Spleen (tissue), 3 donors: ENCODE measurements around the gene OXT.

ENCODE experiments used
- POLR2A ChIP-seq, 3 donors: fragments of 450-650 bp; IDR thresholded peaks; one replicate each; pipeline ENCODE4 v1.5.1; 2017; ENCODE audit warnings: antibody characterized with exemption in 3 of 3, mild to moderate bottlenecking in 1 of 3
- POLR2AphosphoS5 ChIP-seq, 3 donors: sonication (generic); formaldehyde crosslinking; IDR thresholded peaks; one replicate each; pipeline ENCODE4 v1.5.1; 2017; ENCODE audit warnings: antibody characterized with exemption in 3 of 3

- no peak for TF ChIP-seq POLR2A (IDR thresholded peaks at IDR 0.05)
- no peak for TF ChIP-seq POLR2AphosphoS5 (IDR thresholded peaks at IDR 0.05)
These were observed 695 bp upstream of the OXT start for GRCh38 chr20:3070725-3071124.
